ENCODE data around the gene TBC1D24.

Gene TBC1D24

GRCh38 chr16:2464333-2464732 lies 10.6 kb upstream of the TBC1D24 start:
- Histone ChIP-seq H3K4ac (ENCODE audit: low read depth, low read length) (no peak overlapping the region), H2BK12ac (ENCODE audit: low read length) (no peak overlapping the region), H3K79me1 (ENCODE audit: low read length) (peaks cover 11% of the 10 kb centered on the region), H2AFZ (ENCODE audit: insufficient read depth, low read length, poor library complexity) (no peak overlapping the region), H3K36me3 (ENCODE audit: control insufficient read depth in 1 of 2, insufficient read depth in 2 of 2, low read length in 2 of 2) (peaks cover 2 to 9% of the 10 kb centered on the region in 2 experiments), H2BK120ac (ENCODE audit: insufficient read depth, low read length, poor library complexity) (no peak overlapping the region), H3K4me3 (ENCODE audit: low read depth, low read length) (no peak overlapping the region), H3K27ac (ENCODE audit: low read depth, low read length) (no peak overlapping the region), H3K9ac (ENCODE audit: low read length) (no peak overlapping the region), H4K91ac (ENCODE audit: low read depth, low read length) (no peak overlapping the region), H3K18ac (ENCODE audit: low read length) (no peak overlapping the region), H4K8ac (ENCODE audit: low read depth, low read length) (no peak overlapping the region), H3K79me2 (ENCODE audit: control insufficient read depth, insufficient read depth, low read length, poor library complexity) (peaks cover 5% of the 10 kb centered on the region), H3K4me2 (ENCODE audit: low read length) (no peak overlapping the region), H3K4me1 (ENCODE audit: control insufficient read depth in 1 of 2, insufficient read depth in 2 of 2, low read length in 2 of 2) (peaks cover 17 to 31% of the 10 kb centered on the region in 2 experiments), H3K27me3 (ENCODE audit: insufficient read depth, low read length) (peaks cover 15% of the 10 kb centered on the region), H3K9me3 (ENCODE audit: insufficient read depth, low read depth, low read length) (peaks cover 1% of the 10 kb centered on the region), H2BK5ac (ENCODE audit: low read depth, low read length, poor library complexity) (no peak overlapping the region), H3K14ac (ENCODE audit: low read length) (no peak overlapping the region), H4K12ac (ENCODE audit: low read depth, low read length) (no peak overlapping the region), H3K23ac (ENCODE audit: low read length) (no peak overlapping the region), H2AK5ac (ENCODE audit: low read length) (no peak overlapping the region)
- DNase-seq: no peak
- no CpG with 5 or more reads among the region's 12 CpGs for WGBS (ENCODE audit: extremely low coverage, insufficient coverage, insufficient read length)

GRCh38 chr16:2465653-2466415 lies 9.1 kb upstream of the TBC1D24 start:
- H3K4me3 ChIP-seq (ENCODE audit: low read depth, low read length): no peak overlapping the region
- H2AFZ ChIP-seq (ENCODE audit: insufficient read depth, low read length, poor library complexity): no peak overlapping the region
- H2BK12ac ChIP-seq (ENCODE audit: low read length): no peak overlapping the region
- no peak overlapping the region for H3K4me2 ChIP-seq (ENCODE audit: low read length)
- H3K27me3 ChIP-seq (ENCODE audit: insufficient read depth, low read length): peaks cover 28% of the 10 kb centered on the region
- no peak overlapping the region for H3K9ac ChIP-seq (ENCODE audit: low read length)
- no peak overlapping the region for H3K23ac ChIP-seq (ENCODE audit: low read length)
- no peak overlapping the region for H2BK120ac ChIP-seq (ENCODE audit: insufficient read depth, low read length, poor library complexity)
- peaks cover 11 to 22% of the 10 kb centered on the region in 2 experiments for H3K4me1 ChIP-seq (ENCODE audit: control insufficient read depth in 1 of 2, insufficient read depth in 2 of 2, low read length in 2 of 2)
- H3K4ac ChIP-seq (ENCODE audit: low read depth, low read length): no peak overlapping the region
- H2AK5ac ChIP-seq (ENCODE audit: low read length): no peak overlapping the region
- no peak overlapping the region for H3K27ac ChIP-seq (ENCODE audit: low read depth, low read length)
- DNase-seq: peak; percentile 78 to 85
- no peak overlapping the region for H4K12ac ChIP-seq (ENCODE audit: low read depth, low read length)
- no peak overlapping the region for H3K14ac ChIP-seq (ENCODE audit: low read length)
- H3K9me3 ChIP-seq (ENCODE audit: insufficient read depth, low read depth, low read length): peaks cover 3% of the 10 kb centered on the region
- no CpG with 5 or more reads among the region's 12 CpGs for WGBS (ENCODE audit: extremely low coverage, insufficient coverage, insufficient read length)
- peaks cover 3% of the 10 kb centered on the region for H3K79me2 ChIP-seq (ENCODE audit: control insufficient read depth, insufficient read depth, low read length, poor library complexity)
- peaks cover 3% of the 10 kb centered on the region for H3K79me1 ChIP-seq (ENCODE audit: low read length)
- H2BK5ac ChIP-seq (ENCODE audit: low read depth, low read length, poor library complexity): no peak overlapping the region
- H3K36me3 ChIP-seq (ENCODE audit: control insufficient read depth in 1 of 2, insufficient read depth in 2 of 2, low read length in 2 of 2): peaks cover 2 to 9% of the 10 kb centered on the region in 2 experiments
- H3K18ac ChIP-seq (ENCODE audit: low read length): no peak overlapping the region
- H4K8ac ChIP-seq (ENCODE audit: low read depth, low read length): no peak overlapping the region
- no peak overlapping the region for H4K91ac ChIP-seq (ENCODE audit: low read depth, low read length)

GRCh38 chr16:2466667-2467527 lies 8.0 kb upstream of the TBC1D24 start:
- H2BK120ac ChIP-seq (ENCODE audit: insufficient read depth, low read length, poor library complexity): no peak overlapping the region
- H3K4me2 ChIP-seq (ENCODE audit: low read length): no peak overlapping the region
- no peak overlapping the region for H3K23ac ChIP-seq (ENCODE audit: low read length)
- H2AK5ac ChIP-seq (ENCODE audit: low read length): no peak overlapping the region
- peaks cover 3% of the 10 kb centered on the region for H3K79me2 ChIP-seq (ENCODE audit: control insufficient read depth, insufficient read depth, low read length, poor library complexity)
- H3K9ac ChIP-seq (ENCODE audit: low read length): no peak overlapping the region
- no peak overlapping the region for H3K14ac ChIP-seq (ENCODE audit: low read length)
- WGBS (ENCODE audit: extremely low coverage, insufficient coverage, insufficient read length): no CpG with 5 or more reads among the region's 29 CpGs
- no peak overlapping the region for H3K4ac ChIP-seq (ENCODE audit: low read depth, low read length)
- DNase-seq: no peak
- H3K9me3 ChIP-seq (ENCODE audit: insufficient read depth, low read depth, low read length): peaks cover 3% of the 10 kb centered on the region
- H3K4me1 ChIP-seq (ENCODE audit: control insufficient read depth in 1 of 2, insufficient read depth in 2 of 2, low read length in 2 of 2): peaks cover 16 to 25% of the 10 kb centered on the region in 2 experiments
- no peak overlapping the region for H4K91ac ChIP-seq (ENCODE audit: low read depth, low read length)
- no peak overlapping the region for H4K8ac ChIP-seq (ENCODE audit: low read depth, low read length)
- no peak overlapping the region for H3K27ac ChIP-seq (ENCODE audit: low read depth, low read length)
- no peak overlapping the region for H2BK12ac ChIP-seq (ENCODE audit: low read length)
- H3K4me3 ChIP-seq (ENCODE audit: low read depth, low read length): no peak overlapping the region
- no peak overlapping the region for H3K18ac ChIP-seq (ENCODE audit: low read length)
- no peak overlapping the region for H4K12ac ChIP-seq (ENCODE audit: low read depth, low read length)
- peaks cover 3% of the 10 kb centered on the region for H3K79me1 ChIP-seq (ENCODE audit: low read length)
- no peak overlapping the region for H2BK5ac ChIP-seq (ENCODE audit: low read depth, low read length, poor library complexity)
- peaks cover 2 to 9% of the 10 kb centered on the region in 2 experiments for H3K36me3 ChIP-seq (ENCODE audit: control insufficient read depth in 1 of 2, insufficient read depth in 2 of 2, low read length in 2 of 2)
- H2AFZ ChIP-seq (ENCODE audit: insufficient read depth, low read length, poor library complexity): no peak overlapping the region
- H3K27me3 ChIP-seq (ENCODE audit: insufficient read depth, low read length): peaks cover 35% of the 10 kb centered on the region

- H4K8ac ChIP-seq (ENCODE audit: low read depth, low read length): peak overlapping the region; percentile 83
- peak overlapping the region; percentile 32 for H2AFZ ChIP-seq (ENCODE audit: insufficient read depth, low read length, poor library complexity)
- H3K36me3 ChIP-seq (ENCODE audit: control insufficient read depth in 1 of 2, insufficient read depth in 2 of 2, low read length in 2 of 2): peaks cover 2 to 5% of the 10 kb centered on the region in 2 experiments
- peak in 1 of 2 donors; percentile 68 for DNase-seq
- peak overlapping the region; percentile 77 for H3K14ac ChIP-seq (ENCODE audit: low read length)
- peak overlapping the region; percentile 29 for H3K4me3 ChIP-seq (ENCODE audit: low read depth, low read length)
- H3K79me1 ChIP-seq (ENCODE audit: low read length): peaks cover 3% of the 10 kb centered on the region
- peak overlapping the region; percentile 8 for H2BK120ac ChIP-seq (ENCODE audit: insufficient read depth, low read length, poor library complexity)
- H3K18ac ChIP-seq (ENCODE audit: low read length): peak overlapping the region; percentile 75
- H3K23ac ChIP-seq (ENCODE audit: low read length): no peak overlapping the region
- peaks cover 16 to 25% of the 10 kb centered on the region in 2 experiments for H3K4me1 ChIP-seq (ENCODE audit: control insufficient read depth in 1 of 2, insufficient read depth in 2 of 2, low read length in 2 of 2)
- peak overlapping the region; percentile 33 for H4K91ac ChIP-seq (ENCODE audit: low read depth, low read length)
- no peak overlapping the region for H2AK5ac ChIP-seq (ENCODE audit: low read length)
- H3K9ac ChIP-seq (ENCODE audit: low read length): peak overlapping the region; percentile 29
- WGBS (ENCODE audit: extremely low coverage, insufficient coverage, insufficient read length): no CpG with 5 or more reads among the region's 80 CpGs
- H2BK5ac ChIP-seq (ENCODE audit: low read depth, low read length, poor library complexity): no peak overlapping the region
- no peak overlapping the region for H3K27ac ChIP-seq (ENCODE audit: low read depth, low read length)
- peak overlapping the region; percentile 51 for H4K12ac ChIP-seq (ENCODE audit: low read depth, low read length)
- H3K4me2 ChIP-seq (ENCODE audit: low read length): peak overlapping the region; percentile 57
- H3K4ac ChIP-seq (ENCODE audit: low read depth, low read length): no peak overlapping the region
- H3K79me2 ChIP-seq (ENCODE audit: control insufficient read depth, insufficient read depth, low read length, poor library complexity): peaks cover 3% of the 10 kb centered on the region
- peaks cover 3% of the 10 kb centered on the region for H3K9me3 ChIP-seq (ENCODE audit: insufficient read depth, low read depth, low read length)
- H2BK12ac ChIP-seq (ENCODE audit: low read length): no peak overlapping the region
- H3K27me3 ChIP-seq (ENCODE audit: insufficient read depth, low read length): peaks cover 43% of the 10 kb centered on the region
Measured at GRCh38 chr16:2467528-2468232, 7.2 kb upstream of the TBC1D24 start.

Measured in trophoblast cell (in vitro differentiated cells and primary cell).